PFSK-1 (cell line): ENCODE results near the gene C14orf119.

Experiments
- FOXP2 ChIP-seq: optimal IDR thresholded peaks from 2 replicates; pipeline ENCODE3; 2011; ENCODE audit warnings: borderline replicate concordance, control low read depth, inconsistent platforms; ENCODE audit not compliant: insufficient read depth; ENCODE audit errors: extremely low read length, extremely low read depth
- POLR2AphosphoS5 ChIP-seq: IDR thresholded peaks from 2 replicates; pipeline ENCODE4 v1.6.1; 2012; ENCODE audit warnings: low read depth, mild to moderate bottlenecking, control low read depth, low read length, moderate library complexity
- SIN3A ChIP-seq: IDR thresholded peaks from 2 replicates; pipeline ENCODE4 v1.6.1; 2012; ENCODE audit warnings: mild to moderate bottlenecking, low read length, moderate library complexity, borderline replicate concordance; ENCODE audit not compliant: insufficient read depth
- TAF1 ChIP-seq: IDR thresholded peaks from 2 replicates; pipeline ENCODE4 v1.6.1; 2012; ENCODE audit warnings: low read length, control low read depth, borderline replicate concordance; ENCODE audit not compliant: insufficient read depth
- TF ChIP-seq, protein P1 (sequence below), 2 experiments: IDR thresholded peaks; 2 replicates each; pipeline versions ENCODE4 v1.6.1 to v1.8.0; 2011 to 2012; ENCODE audit warnings: low read depth in 2 of 2, low read length in 2 of 2, control low read depth in 1 of 2, inconsistent platforms in 1 of 2, mild to moderate bottlenecking in 1 of 2, moderate library complexity in 1 of 2; ENCODE audit not compliant: insufficient read depth in 1 of 2

C14orf119 gene

DNA sequence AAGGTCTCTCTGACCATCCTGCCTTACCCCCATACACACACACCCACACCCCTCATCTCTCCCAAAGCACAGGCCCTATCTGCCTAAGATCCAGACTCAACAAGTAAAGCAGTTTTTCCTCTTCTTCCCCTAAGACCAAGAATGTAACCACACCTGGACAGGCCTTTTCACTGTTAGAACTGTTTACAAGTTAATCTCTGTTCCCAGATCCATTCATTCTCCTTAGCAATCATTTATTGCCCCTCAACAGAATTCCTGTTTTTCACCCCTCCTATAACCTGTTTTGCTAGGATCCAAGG, 11.4 kb downstream of the C14orf119 start:
- TF ChIP-seq FOXP2, result no peak
- no peak for TF ChIP-seq POLR2AphosphoS5
- TF ChIP-seq SIN3A, result no peak
- no peak for TF ChIP-seq TAF1
- TF ChIP-seq, protein P1, sequence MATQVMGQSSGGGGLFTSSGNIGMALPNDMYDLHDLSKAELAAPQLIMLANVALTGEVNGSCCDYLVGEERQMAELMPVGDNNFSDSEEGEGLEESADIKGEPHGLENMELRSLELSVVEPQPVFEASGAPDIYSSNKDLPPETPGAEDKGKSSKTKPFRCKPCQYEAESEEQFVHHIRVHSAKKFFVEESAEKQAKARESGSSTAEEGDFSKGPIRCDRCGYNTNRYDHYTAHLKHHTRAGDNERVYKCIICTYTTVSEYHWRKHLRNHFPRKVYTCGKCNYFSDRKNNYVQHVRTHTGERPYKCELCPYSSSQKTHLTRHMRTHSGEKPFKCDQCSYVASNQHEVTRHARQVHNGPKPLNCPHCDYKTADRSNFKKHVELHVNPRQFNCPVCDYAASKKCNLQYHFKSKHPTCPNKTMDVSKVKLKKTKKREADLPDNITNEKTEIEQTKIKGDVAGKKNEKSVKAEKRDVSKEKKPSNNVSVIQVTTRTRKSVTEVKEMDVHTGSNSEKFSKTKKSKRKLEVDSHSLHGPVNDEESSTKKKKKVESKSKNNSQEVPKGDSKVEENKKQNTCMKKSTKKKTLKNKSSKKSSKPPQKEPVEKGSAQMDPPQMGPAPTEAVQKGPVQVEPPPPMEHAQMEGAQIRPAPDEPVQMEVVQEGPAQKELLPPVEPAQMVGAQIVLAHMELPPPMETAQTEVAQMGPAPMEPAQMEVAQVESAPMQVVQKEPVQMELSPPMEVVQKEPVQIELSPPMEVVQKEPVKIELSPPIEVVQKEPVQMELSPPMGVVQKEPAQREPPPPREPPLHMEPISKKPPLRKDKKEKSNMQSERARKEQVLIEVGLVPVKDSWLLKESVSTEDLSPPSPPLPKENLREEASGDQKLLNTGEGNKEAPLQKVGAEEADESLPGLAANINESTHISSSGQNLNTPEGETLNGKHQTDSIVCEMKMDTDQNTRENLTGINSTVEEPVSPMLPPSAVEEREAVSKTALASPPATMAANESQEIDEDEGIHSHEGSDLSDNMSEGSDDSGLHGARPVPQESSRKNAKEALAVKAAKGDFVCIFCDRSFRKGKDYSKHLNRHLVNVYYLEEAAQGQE (IDR thresholded peaks at IDR 0.05; ENCODE audit: insufficient read depth in 1 of 2, low read depth in 2 of 2, low read length in 2 of 2), result no peak

DNA sequence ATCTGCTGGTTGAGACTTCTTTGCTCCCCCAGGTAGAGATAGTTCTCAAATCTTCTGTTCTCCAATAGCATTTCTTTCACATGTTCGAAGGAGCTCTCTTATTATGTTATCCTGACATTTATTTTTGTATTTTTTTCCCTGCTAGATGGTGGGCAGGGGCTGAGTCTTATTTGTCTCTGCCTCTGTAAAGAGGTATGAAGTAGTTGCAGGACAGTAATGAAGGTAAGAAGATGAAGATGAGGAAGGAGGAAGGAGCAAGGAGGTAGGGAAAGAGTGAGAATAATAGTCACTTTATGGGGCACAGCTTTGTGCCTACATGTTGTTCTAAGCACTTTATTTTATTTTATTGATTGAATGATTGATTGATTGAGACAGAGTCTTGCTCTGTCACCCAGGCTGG, 14.5 kb downstream of the C14orf119 start:
- TF ChIP-seq POLR2AphosphoS5, result no peak
- TF ChIP-seq SIN3A, result no peak

DNA sequence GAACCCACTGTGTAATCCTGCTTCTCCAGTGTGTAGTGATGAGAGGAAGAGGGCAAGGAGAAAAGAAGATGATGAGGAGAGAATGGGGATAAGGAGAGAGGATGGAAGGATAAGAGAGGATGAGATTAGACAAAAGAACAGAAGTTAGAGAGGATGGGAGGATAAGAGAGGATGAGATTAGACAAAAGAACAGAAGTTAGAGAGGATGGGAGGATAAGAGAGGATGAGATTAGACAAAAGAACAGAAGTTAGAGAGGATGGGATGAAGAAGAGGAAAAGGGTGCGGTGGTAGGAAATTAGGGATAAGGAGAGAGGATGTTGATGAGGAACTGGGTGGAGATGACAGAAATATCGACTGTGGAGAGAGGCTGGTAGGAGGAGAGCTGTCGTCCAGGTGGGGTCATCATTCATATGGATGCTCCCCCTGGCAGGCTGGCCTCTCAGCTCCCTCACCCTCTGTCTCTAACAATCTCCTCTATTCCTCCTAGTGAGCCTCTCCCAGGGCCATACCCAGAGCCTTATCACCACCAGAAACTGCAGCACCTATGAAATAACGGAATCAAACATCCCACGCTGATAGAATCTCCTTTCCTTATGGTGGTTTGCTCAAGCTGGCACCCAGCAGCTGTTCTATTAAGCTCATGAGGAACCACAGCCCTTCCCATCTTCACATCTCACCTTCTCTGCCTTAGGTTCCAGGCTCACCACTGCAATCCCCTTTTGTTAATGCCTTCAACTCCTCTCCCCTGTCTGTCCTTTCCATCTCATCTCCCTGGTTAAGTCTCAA, 15.5 kb downstream of the C14orf119 start:
- no peak for TF ChIP-seq TAF1
- TF ChIP-seq POLR2AphosphoS5, result no peak
- TF ChIP-seq FOXP2, result no peak
- TF ChIP-seq SIN3A, result no peak
- TF ChIP-seq, protein P1 (IDR thresholded peaks at IDR 0.05; ENCODE audit: insufficient read depth in 1 of 2, low read depth in 2 of 2, low read length in 2 of 2), result no peak

DNA sequence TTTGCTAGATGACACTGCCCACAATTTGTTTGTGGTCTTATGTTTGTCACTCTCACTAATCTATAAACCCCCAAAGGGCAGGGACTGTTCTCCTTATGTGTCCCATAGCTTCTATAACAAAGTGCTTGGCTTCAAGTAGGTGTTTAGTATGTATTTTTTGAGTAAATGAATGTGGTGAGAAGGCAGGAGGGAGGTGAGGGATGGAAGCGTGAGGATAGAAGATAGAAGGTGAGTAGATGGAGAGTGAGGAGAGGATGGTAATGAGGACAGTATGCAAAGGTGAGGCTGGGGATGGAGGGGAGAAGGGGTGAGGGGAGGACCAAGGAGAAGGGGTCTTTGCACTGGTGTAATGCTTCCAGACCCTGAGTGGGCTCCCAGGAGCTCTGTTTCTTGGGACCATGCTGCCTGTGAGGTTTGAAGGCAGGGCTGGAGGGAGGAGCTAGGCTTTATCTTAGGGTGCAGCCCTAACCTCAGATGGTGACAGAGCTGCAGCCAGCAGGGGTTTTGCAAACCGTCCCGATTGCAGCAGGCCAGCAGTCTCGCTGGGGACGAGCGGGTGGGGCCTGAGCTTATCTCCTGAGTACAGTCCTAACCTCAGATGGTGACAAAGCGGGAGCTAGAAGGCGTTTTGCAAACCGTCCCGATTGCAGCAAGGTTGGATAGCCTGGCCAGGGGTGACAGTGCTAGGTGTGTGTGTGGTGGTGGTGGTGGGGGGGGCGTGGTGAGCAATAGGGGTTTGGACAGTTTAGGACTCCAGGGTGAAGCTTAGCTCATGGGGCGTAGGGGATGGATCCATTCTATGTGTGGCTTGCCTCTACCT, 17.3 kb downstream of the C14orf119 start:
- TF ChIP-seq FOXP2 (no peak), TAF1 (no peak), SIN3A (no peak), POLR2AphosphoS5 (no peak)
- TF ChIP-seq, protein P1 (IDR thresholded peaks at IDR 0.05; ENCODE audit: insufficient read depth in 1 of 2, low read depth in 2 of 2, low read length in 2 of 2), result no peak

DNA sequence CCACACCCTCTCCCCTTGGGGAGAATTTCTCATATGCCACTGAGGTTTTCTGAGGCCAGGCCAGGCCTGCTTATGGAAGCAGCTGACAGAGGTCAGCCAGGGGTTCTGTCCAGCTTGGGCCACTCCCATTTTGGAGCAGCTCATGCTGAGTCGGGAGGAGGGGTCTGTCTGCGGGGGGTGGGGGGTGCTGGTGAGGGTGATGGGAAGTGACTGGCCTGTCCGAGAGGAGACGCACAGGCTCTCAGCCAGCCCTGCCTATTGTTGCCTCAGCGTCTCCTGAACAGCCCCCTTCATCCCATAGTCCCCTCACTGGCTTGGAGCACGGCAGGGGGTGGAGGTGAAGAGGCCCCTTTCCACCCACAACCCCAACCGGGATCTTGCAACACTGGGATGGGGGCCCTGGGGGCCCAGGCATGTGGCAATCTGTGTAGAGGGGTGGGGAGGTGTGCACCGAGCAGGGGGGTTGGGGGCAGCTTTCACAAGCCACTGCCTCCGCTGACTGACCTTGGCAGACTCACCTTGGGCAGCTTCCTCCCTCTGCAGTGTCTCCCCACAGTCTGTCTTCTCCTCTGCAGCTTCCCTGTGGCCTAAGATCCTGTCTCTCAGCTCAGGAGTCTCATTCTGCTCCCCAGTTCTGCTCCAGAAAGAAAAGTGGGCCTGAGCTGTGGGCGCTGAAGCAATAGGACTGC, 18.3 kb downstream of the C14orf119 start:
- no peak for TF ChIP-seq TAF1
- TF ChIP-seq POLR2AphosphoS5, result no peak
- TF ChIP-seq SIN3A, result no peak
- TF ChIP-seq, protein P1 (IDR thresholded peaks at IDR 0.05; ENCODE audit: insufficient read depth in 1 of 2, low read depth in 2 of 2, low read length in 2 of 2), result no peak
- TF ChIP-seq FOXP2, result no peak
